Stromal cell of bone marrow (primary cell): ENCODE results near the gene SETBP1.
A peak's percentile ranks its signal among the peaks of the same experiment; 100 is the strongest.

Experiments used
- DNase-seq: peaks from one replicate; pipeline ENCODE4 v3.0.0-alpha.2; 2012; ENCODE audit warnings: low read depth

The SETBP1 gene

GRCh38 chr18:44871771-44872170, 191.1 kb downstream of the SETBP1 start:
- no peak for DNase-seq

DNA sequence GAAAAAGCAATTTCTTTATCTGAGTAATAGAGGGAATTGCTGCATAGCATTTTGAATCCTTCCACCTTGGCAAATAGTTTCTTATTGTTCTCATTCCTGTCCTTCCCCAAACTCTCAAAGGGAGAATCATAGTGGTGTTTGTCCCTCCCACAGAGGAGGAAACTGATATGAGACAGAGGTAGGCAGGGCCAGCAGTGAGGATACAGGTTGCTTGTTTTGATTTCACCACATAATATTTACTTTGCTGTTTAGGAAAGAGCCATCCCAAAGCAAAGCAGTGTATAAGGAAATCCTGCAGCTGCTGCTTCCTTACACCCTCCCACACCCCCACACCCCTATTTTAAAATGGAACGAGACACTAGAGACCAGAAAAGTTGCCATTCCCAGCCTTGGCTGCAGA, 195.3 kb downstream of the SETBP1 start:
- DNase-seq, result no peak

DNA sequence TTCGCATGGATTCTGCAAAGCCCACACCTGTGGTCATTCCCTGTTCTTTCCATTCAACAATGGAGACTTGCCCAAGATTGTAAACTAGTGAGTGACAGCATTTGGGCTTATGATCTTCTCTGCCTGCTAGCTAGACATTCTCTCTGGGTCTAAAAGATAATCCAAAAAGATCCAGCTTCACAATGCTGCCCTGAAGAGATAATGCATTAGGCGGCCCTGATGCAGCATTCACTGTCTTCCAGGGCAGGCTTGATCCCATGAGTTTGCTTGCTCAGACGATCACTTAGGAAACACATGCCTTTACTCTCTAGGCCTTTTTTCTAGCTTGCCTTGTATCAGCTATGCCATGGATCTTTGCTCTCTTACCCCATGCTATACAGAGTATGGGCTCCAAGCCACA, 196.1 kb downstream of the SETBP1 start:
- DNase-seq, result no peak

DNA sequence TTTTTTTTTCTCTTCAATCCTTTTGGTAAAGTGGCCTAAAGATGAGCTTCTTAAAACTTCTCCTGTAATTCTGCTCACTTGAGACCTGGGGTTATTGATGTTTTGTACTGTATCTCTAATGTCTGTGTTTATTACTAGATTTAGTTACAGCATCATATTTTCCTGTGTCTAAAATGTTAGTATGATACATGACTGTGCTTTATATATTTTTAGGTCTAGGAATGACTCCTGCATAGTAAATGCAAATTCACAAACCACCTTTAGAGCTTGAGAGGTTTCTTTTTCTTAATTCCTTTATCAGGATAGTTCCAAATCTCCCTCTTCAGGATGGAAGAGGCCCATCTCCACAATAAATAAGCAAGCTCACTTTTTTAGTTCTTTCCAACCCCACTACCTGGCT, 197.6 kb downstream of the SETBP1 start:
- no peak for DNase-seq

DNA sequence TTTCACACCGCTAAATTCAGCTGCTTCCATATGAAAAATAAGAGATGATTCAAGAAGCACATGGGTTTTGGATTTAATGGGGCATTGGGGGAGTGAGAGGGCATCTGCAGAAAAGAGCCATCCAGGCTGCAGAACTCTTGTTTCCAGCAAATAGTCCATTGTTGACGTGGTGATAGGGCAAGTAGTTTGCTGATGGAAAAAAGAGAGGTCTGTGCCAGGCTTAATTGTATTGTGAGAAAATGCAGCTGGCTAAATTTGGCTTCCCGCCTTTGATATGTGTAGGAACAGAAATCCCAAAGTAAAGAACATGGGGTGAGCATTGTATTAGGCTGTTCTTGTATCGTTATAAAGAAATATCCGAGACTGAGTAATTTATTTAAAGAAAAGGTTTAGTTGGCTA, 199.5 kb downstream of the SETBP1 start:
- DNase-seq, result no peak

GRCh38 chr18:44881461-44882162, 200.9 kb downstream of the SETBP1 start:
- DNase-seq, result no peak

- DNase-seq, result no peak
These were observed 201.6 kb downstream of the SETBP1 start for GRCh38 chr18:44882163-44882868.

GRCh38 chr18:44883671-44884070, 203.0 kb downstream of the SETBP1 start:
- no peak for DNase-seq

DNA sequence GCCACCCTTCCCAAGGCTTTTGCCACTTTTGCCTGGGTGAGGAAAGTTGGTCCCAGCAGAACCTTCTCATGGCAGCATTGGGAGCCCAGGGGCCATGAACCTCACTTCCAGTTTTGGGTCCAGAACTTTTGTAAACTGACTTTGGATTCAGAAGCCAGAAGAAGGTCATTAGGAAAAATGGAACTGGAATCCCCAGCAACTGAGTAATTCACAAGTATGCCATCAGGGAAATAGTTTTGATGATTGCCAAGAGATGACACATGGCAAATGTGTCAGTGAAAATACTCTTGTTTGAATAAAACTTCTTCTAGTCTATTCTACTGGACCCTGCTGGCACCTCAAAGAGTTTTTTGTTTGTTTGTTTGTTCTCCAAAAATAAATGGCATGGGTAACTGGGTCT, 203.7 kb downstream of the SETBP1 start:
- DNase-seq, result peak; percentile 28

DNA sequence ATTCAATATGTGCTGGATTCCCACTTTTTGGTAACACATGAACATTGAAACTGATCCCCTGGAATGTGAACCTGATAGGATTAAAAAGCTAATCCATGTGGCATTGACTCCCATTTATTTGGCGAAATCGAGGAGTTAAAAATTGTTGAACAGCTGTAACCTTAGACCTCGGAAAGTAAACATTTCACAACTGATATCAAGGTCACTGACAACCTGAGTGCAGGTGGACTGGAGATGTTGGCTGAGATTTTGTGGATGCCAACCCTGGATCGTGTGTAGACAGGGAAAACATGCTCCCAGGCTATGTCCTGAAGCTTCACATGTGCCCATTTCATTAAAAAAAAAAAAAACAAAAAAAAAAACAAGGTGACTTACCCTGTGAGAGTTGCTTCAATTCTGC, 204.8 kb downstream of the SETBP1 start:
- DNase-seq, result no peak

DNA sequence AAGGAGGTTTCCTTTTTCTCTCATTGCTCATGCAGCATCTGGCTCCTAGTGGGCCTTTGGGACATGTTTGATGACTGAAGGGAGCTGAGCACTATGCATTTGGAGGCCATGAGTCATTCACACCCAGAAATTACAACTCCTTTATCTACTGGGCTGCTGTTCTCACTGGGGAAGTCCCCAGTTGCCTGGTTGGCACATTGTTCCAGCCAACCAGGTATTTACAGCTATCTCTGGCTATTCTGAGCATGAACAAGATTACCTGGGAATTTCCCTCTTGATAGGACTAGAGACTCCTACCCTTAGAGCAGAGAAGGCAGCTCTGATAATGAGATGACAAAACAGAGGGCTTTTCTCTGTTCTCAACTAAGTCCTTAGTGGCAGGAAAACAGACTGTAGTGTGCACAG, 206.5 kb downstream of the SETBP1 start:
- peak; percentile 60 for DNase-seq

- no peak for DNase-seq
These were observed 208.4 kb downstream of the SETBP1 start for GRCh38 chr18:44889111-44889510.

- DNase-seq, result no peak
These were observed 212.5 kb downstream of the SETBP1 start for GRCh38 chr18:44893045-44893706.

GRCh38 chr18:44893966-44894365, 213.3 kb downstream of the SETBP1 start:
- DNase-seq, result no peak

- no peak for DNase-seq
These were observed 214.6 kb downstream of the SETBP1 start for GRCh38 chr18:44895176-44895798.

- DNase-seq, result no peak
These were observed 216.2 kb downstream of the SETBP1 start for GRCh38 chr18:44896846-44897245.

DNA sequence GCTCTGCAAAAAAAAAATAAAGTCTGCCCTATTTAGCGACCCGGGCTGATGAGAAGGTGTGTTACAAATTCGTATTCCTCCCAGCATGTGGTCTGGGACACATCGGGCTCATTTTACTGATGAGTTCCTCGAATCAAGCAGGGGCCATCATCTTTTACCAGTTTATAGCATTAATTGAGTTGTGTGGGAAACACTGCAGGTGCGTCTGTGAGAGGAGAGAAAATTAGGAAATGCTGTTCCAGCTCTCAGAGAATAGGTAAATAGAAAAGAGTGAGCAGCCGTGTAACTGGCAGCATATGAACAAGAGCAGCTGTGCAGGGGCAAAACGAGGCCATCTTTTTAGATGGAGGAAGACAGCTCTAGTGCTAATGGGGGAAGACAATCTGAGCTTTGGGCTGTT, 216.7 kb downstream of the SETBP1 start:
- no peak for DNase-seq

DNA sequence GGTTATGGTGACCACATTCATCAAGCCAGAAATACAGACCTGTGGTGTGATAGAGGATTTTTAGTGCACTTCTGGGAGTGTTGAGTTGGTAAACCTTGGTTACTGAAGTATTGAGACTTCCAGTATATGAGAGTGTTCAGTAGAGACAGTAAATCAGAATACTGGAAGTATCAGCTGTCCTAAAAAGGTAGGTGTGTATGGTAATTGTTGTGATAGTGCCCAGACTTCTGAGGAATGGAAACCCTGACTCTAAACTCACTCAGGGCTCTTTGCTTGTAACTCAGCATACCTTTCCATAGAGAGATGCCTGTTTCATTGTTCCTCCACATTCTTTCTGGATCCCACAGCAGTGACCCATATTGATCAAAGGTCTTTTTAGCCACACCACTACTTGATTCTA, 217.1 kb downstream of the SETBP1 start:
- no peak for DNase-seq

GRCh38 chr18:44898498-44898897, 217.8 kb downstream of the SETBP1 start:
- no peak for DNase-seq

- DNase-seq, result no peak
These were observed 219.1 kb downstream of the SETBP1 start for GRCh38 chr18:44899832-44900231.

GRCh38 chr18:44900627-44901026, 219.9 kb downstream of the SETBP1 start:
- no peak for DNase-seq

GRCh38 chr18:44901283-44901682, 220.6 kb downstream of the SETBP1 start:
- DNase-seq, result no peak

DNA sequence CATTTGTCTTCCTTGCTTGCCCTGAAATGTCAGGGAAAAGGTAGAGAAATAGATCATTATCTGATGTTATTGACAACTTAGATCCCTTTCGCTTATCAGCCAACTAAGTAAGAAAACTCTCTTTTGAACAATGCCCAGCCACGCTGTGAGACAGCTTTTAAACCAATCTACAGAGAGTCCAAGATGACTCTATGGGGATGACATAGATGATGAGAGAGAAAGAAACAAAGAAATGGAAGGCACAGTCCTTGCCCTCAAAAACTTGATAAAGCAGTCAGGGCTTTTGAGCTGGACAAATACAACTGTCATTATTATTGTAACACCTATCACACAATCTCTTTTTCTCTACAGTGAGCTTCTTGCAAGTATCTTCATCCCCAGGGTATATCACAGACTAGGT, 222.6 kb downstream of the SETBP1 start:
- no peak for DNase-seq
